Measurements from ENCODE around the gene PRX.
A peak's percentile ranks its signal among the peaks of the same experiment; 100 is the strongest.
"Not testable (repeated sequence)": the region's sequence is repeated elsewhere in the genome, so short reads cannot be mapped to it uniquely, and the experiment has no call there.

PRX gene

GRCh38 chr19:40438284-40438683, 25.1 kb upstream of the PRX start:
- in situ Hi-C loops (cut with MboI; ENCODE audit: low sequenced_read_pairs, unreplicated experiment) = no loop called here
- DNase-seq (ENCODE audit: low spot score) = no peak
- TF ChIP-seq CTCF (IDR thresholded peaks at IDR 0.05; ENCODE audit: borderline replicate concordance, control extremely low read depth, extremely low read depth, insufficient read depth, missing control alignments) = no peak

GRCh38 chr19:40433391-40434216, 20.4 kb upstream of the PRX start:
- in situ Hi-C loops (cut with MboI; ENCODE audit: low sequenced_read_pairs, unreplicated experiment) = no loop called here
- DNase-seq (ENCODE audit: low spot score) = peak; percentile 87

GRCh38 chr19:40432760-40433159, 19.6 kb upstream of the PRX start:
- DNase-seq (ENCODE audit: low spot score) = not testable (repeated sequence)

More at GRCh38 chr19:40433391-40434216, 20.4 kb upstream of the PRX start:
- no peak for TF ChIP-seq CTCF (IDR thresholded peaks at IDR 0.05; ENCODE audit: borderline replicate concordance, control extremely low read depth, extremely low read depth, insufficient read depth, missing control alignments)

GRCh38 chr19:40431698-40432097, 18.5 kb upstream of the PRX start:
- DNase-seq (ENCODE audit: low spot score) = no peak
- no peak for TF ChIP-seq CTCF (IDR thresholded peaks at IDR 0.05; ENCODE audit: borderline replicate concordance, control extremely low read depth, extremely low read depth, insufficient read depth, missing control alignments)
- in situ Hi-C loops (cut with MboI; ENCODE audit: low sequenced_read_pairs, unreplicated experiment) = no loop called here

More at GRCh38 chr19:40432760-40433159, 19.6 kb upstream of the PRX start:
- in situ Hi-C loops (cut with MboI; ENCODE audit: low sequenced_read_pairs, unreplicated experiment) = not testable (repeated sequence)

- DNase-seq (ENCODE audit: low spot score); in situ Hi-C loops (cut with MboI; ENCODE audit: low sequenced_read_pairs, unreplicated experiment): not testable (repeated sequence)
Measured at GRCh38 chr19:40430242-40430641, 17.1 kb upstream of the PRX start.

GRCh38 chr19:40428197-40428596, 15.0 kb upstream of the PRX start:
- DNase-seq (ENCODE audit: low spot score); in situ Hi-C loops (cut with MboI; ENCODE audit: low sequenced_read_pairs, unreplicated experiment): not testable (repeated sequence)

GRCh38 chr19:40425450-40426287, 12.5 kb upstream of the PRX start, which contains the start of gene SERTAD1:
Gene SERTAD1, minus strand, starts transcription at chr19:40425992. Its CDS starts 2,446 bp downstream, at chr19:40423546.
- TF ChIP-seq CTCF (IDR thresholded peaks at IDR 0.05; ENCODE audit: borderline replicate concordance, control extremely low read depth, extremely low read depth, insufficient read depth, missing control alignments) = peak; percentile 48
- peak; percentile 99 for DNase-seq (ENCODE audit: low spot score)
- in situ Hi-C loops (cut with MboI; ENCODE audit: low sequenced_read_pairs, unreplicated experiment) = no loop called here
